GM18498 (cell line): Measurements from ENCODE around the gene LSS.
"Not testable (repeated sequence)": the region's sequence is repeated elsewhere in the genome, so short reads cannot be mapped to it uniquely, and the experiment has no call there.

Source experiments
- ATAC-seq: cut with Tn5 transposase; IDR thresholded peaks from one replicate; pipeline ENCODE4 v1.9.1; 2021; ENCODE audit warnings: mild to moderate bottlenecking, moderate library complexity; ENCODE audit not compliant: unreplicated experiment

The LSS gene

GRCh38 chr21:46206163-46207005 is 22.2 kb downstream of the LSS start:
- ATAC-seq, result no peak

DNA sequence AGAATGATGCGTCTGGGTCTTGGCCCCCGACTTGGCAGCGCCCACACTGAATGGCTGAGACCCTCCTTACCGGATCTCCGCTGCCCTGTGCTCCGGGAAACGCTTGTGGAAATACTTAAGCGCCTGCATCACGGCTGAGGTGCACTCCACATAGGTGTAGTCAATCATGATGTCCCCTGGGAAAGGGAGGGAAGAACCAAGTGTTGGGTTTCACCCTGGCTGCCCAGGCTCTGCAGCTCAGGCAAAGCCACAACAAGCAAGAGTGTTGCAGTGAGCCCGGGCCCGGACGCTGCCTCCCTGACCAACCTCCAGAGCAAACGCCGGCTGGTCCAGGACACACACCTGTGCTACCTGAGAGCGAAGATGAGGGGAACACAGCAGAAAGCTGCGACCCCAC is 22.8 kb downstream of the LSS start:
- ATAC-seq, result no peak

DNA sequence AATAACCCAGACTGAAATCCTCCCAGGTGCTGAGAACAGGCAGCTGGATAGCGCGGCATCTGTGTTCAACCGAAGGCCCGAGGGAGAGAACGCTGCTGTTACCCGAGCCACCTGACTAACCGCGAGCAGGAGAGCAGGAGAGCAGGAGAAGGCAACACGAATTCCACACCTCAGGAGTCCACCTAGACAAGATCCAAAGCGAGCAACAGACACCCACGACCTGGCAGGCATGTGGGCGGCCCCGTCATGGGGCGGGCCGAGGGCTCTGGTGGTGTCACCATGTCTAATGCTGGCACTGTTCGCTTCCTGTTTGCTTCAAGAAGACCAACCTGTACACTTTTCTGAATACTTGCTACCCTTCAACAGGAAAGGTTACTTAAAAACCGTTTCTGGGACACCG is 23.4 kb downstream of the LSS start:
- ATAC-seq, result no peak

DNA sequence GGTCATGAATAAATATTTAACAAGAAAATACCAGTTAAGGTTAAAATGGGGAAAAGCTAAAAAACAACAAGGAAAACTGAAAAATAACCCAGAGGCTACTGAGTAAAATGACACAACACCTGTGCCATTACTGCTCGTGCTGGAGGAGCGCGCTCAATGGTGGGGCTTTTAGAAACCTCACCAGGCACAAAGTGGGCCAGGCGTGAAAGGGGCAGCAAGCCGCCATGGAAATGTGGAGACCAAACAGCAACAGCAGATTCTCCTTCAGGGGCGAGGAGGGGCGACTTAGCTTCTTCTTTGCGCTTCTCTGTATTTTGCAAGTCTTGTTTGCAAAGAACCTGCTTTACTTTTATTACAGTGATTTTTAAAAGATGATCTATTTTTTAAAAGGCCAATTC is 25.4 kb downstream of the LSS start:
- ATAC-seq, result no peak

DNA sequence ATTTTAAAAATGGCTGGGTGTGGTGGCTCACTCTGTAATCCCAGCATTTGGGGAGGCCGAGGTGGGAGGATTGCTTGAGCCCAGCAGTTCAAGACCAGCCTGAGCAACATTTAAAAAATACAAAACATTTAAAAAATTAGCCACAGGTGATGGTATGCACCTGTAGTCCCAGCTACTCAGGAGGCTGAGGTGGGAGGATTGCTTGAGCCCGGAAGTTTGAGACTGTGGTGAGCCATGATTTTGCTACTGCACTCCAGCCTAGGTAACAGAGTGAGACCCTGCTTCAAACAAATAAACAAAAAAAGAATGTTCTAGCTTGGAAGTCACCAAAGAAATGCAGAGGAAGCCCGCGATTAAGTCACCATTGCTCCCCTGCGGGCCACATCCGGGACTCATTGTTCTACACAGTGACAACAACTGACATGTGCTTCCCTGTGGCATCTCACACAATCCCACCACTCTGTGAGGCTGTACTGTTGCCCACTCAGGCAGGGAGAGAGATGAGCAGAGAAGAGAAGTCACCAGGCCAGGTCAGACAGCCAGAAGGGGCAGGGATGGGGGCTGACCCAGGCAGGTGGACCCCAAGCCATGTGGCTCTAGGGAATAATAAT is 25.9 kb downstream of the LSS start:
- ATAC-seq, result no peak

DNA sequence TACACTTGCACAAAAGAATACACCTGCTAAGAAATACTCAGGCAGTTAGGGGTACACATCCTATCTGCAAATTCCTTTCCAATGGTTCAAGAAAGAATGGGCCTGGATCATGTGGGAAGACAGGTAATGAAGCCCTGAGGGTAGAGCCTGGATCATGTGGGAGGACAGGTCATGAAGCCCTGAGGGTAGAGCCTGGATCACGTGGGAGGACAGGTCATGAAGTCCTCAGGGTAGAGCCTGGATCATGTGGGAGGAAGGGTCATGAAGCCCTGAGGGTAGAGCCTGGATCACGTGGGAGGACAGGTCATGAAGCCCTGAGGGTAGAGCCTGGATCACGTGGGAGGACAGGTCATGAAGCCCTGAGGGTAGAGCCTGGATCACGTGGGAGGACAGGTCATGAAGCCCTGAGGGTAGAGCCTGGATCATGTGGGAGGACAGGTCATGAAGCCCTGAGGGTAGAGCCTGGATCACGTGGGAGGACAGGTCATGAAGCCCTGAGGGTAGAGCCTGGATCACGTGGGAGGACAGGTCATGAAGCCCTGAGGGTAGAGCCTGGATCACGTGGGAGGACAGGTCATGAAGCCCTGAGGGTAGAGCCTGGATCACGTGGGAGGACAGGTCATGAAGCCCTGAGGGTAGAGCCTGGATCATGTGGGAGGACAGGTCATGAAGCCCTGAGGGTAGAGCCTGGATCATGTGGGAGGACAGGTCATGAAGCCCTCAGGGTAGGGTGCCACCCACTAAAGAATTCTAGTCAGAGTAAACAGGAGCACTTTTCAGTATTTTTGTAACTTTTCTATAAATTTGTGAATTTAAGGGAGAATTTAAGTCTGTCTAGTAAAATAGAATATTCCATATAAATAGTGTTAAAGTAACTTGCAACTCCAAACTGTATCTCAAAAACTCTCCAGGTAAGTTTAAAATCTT is 27.4 kb downstream of the LSS start:
- not testable (repeated sequence) for ATAC-seq

GRCh38 chr21:46199436-46200373 is 28.9 kb downstream of the LSS start:
- no peak for ATAC-seq

DNA sequence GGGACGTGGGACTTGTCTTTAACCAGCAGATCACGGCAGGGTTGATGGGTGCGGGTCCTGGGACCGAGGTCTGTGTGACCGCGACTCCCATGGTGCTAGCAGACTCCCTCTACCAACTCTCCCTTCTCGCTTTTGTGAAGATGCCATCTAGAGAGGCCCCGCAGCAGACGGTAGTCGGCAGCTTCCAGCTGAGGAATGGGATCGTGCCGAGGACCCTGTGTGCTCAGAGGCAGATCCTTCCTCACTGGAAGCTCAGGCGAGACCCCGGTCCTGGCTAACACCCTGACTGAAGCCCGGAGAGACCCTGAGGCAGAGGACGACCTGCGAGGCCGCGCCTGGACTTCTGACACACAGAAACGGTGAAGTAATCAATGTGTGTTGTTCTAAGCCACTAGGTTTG is 31.8 kb downstream of the LSS start:
- ATAC-seq, result no peak

DNA sequence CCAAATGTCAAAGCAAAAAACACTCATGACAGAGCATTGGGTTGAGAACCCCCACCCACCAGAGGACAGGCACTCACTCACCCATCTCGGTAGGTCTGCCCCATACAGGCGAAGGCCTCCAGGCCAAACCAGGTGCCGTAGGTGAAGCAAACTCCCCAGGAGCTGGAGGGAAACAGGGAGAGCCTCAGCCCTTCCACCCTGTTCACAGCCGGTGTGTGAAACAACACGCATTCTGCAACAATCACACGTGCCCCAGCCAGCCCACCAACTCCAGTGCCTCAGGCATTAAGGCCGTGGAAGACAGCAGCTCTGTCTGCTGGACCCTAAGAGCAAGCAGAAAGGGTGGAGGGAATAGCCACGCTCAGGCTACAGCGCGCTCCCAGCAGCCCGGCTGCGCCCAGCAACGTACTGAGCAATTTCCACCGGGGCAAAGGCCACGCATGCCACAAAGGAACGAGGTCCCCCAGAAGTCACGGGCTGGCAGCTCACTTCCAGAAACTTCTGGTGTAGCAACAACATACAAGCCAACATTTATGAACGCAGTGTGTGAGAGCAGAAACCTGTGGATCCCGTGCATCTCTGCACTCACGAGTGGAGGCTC is 32.9 kb downstream of the LSS start:
- no peak for ATAC-seq

- ATAC-seq, result no peak
Observed at GRCh38 chr21:46194374-46195334, 33.9 kb downstream of the LSS start.

- no peak for ATAC-seq
Observed at GRCh38 chr21:46193829-46194373, 34.7 kb downstream of the LSS start.

DNA sequence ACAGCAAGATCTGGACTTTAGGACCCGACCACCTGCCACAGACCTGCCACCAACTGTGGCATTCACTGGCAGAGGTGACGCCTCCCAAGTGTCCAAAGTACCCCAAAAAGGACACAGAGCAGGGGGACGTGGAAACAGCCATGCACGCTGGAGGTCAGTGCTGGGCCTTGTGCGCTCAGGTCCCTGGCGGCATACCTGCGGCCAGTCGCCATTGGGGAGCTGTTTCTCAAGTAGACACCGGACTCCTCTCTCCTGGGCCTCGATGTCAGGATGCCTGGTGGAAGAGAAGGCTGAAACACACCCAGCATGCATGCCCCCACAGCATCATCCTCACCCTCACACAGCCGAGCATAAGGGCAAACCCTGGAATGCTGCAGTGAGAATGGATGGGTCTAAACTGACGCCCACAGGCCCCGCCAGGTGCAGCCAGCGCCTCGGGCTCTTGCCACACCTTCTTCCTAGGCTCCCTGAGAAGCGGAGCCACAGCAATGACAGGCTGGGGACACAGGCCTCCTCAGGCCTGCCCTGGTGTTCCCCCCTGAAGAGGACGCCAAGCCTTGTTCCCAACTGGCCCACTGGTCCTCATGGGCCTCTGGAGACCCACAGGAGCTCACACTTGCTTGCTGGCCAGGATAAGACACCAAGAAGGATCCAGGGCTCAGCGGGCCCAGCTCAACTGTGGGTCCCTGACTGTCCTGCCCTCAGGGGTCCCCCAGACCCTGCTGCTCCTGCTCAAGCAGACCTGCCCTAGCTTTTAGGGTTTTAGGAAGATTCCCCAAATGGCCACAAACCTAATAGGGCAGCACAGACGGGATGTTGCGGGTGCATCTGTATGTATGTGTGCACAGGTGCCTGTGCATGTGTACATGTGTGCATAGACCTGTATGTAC is 36.6 kb downstream of the LSS start:
- no peak for ATAC-seq

DNA sequence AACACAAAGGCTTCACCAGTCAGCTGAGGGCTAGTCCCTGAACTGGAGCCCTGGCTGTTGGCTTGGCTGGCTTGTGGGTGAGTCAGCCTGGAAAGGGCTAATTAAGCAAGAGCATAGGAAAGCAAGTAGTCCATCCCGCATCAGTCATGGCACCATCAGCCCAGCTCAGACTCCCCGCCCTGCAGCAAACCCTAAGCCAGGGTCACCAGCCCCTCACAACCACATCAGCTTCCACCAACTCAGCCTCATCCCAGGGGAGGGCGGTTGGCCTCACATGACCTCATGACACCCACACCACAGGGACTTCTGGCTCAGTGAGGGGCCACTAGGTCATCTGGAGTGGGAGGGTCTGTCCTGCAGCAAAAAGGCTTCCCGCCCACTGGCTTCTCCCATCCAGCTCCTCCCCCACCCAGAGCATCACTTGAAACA is 37.3 kb downstream of the LSS start:
- ATAC-seq, result no peak

DNA sequence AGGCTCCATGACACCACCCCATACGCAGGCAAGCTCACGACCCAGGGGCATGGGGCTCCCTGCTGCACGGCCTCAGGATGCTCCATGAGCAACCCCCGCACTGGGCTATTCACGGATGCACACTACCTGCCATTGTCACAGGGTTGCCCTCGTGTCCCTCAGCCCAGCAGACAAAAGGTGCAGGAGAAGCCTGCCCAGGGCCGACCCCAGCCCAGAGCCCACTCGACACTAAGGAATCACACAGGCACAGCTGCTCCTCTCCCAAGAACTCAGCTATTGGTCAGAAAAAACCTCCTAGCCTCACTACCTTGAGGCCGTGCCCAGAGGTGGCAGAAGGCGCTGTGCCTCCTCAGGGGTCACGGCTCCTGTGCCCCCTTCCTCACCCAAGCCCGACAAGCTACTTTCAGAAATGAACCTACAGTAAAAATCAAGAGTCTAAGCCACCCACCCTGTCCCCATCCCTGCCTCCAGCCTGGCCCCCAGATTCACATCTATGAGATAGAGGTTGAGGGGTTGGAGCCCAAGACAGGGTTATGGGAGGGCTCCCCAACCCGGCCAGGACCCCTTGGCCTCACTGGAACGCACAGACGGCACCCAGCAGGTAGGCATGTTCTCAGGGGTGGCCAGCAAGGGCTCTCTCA is 38.0 kb downstream of the LSS start:
- ATAC-seq, result no peak

GRCh38 chr21:46189959-46190490 is 38.5 kb downstream of the LSS start:
- ATAC-seq, result no peak

DNA sequence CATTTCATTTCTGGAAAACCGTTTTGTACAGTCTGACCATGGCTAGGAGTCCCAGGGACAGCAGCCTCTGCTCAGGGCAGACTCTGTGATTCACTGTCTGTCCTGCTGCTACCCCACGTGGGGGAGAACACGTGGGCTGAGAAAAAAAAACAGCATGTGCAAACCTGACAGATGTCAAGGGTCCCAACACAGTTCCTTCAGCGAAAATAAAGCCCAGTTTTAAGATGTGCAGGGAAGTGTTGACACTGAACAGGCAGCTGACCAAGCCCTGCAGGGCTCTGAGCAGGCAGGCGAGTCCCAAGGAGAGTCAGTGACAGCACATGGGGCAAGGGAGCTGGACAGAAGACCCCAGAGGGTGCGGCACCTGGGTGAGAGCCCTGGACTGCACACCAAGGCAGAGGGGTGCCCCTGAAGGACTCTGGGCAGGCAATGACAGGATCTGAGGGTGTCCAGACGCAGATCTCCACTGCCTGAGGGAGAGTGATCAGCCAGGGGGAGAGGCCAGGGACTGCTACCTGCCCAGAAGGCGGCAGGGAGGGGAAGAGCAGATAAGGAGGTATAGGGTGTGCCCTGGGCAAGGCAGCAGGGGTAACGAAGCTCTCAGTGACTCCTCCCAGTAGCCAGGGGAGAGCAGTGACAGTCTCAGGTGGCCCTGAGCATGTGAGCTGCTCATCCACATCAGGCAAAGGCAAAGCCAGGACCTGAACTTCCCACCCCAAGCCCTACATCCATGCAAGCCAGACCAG is 39.2 kb downstream of the LSS start:
- no peak for ATAC-seq
